SK-N-SH treated with all-trans-retinoic acid at 6 μM for 48 hours (cell line): ENCODE measurements around the gene TNXB.

ENCODE experiments used
- ATAC-seq: fragments of 200-7000 bp; cut with Tn5 transposase; 3 replicates; pipeline ENCODE4 v1.9.1; 2020; ENCODE audit warnings: mild to moderate bottlenecking, moderate library complexity
- ARNTL ChIP-seq: fragments of 450-650 bp; formaldehyde crosslinking; IDR thresholded peaks from 2 replicates; pipeline ENCODE4 v1.5.0; 2020; ENCODE audit warnings: low read depth, mild to moderate bottlenecking, moderate library complexity, borderline replicate concordance
- BACH2 ChIP-seq: fragments of 250-450 bp; sonication (Bioruptor Pico); IDR thresholded peaks from 2 replicates; pipeline ENCODE4 v1.9.0; 2021; ENCODE audit warnings: mild to moderate bottlenecking, borderline replicate concordance
- CSDC2 ChIP-seq: fragments of 250-450 bp; sonication (Bioruptor Pico); IDR thresholded peaks from 2 replicates; pipeline ENCODE4 v1.5.0; 2020; ENCODE audit warnings: mild to moderate bottlenecking, moderate library complexity
- GLIS3 ChIP-seq: fragments of 250-450 bp; sonication (Bioruptor Pico); IDR thresholded peaks from 2 replicates; pipeline ENCODE4 v1.5.0; 2020; ENCODE audit warnings: mild to moderate bottlenecking, moderate library complexity
- ISL1 ChIP-seq: fragments of 250-450 bp; sonication (Bioruptor Pico); IDR thresholded peaks from 2 replicates; pipeline ENCODE4 v2.1.2; 2022; ENCODE audit warnings: mild to moderate bottlenecking, moderate library complexity
- OSR1 ChIP-seq: fragments of 250-450 bp; sonication (Bioruptor Pico); IDR thresholded peaks from 2 replicates; pipeline ENCODE4 v1.8.0; 2022; ENCODE audit warnings: moderate library complexity, mild to moderate bottlenecking, inconsistent platforms
- PPARA ChIP-seq: fragments of 250-450 bp; sonication (Bioruptor Pico); IDR thresholded peaks from 2 replicates; pipeline ENCODE4 v1.5.0; 2020; ENCODE audit warnings: mild to moderate bottlenecking, borderline replicate concordance
- SNAI2 ChIP-seq: fragments of 250-450 bp; sonication (Bioruptor Pico); IDR thresholded peaks from 2 replicates; pipeline ENCODE4 v1.5.0; 2020; ENCODE audit warnings: mild to moderate bottlenecking, moderate library complexity
- TCF4 ChIP-seq: fragments of 250-450 bp; sonication (Bioruptor Pico); IDR thresholded peaks from 2 replicates; pipeline ENCODE4 v1.8.0; 2021; ENCODE audit warnings: mild to moderate bottlenecking, moderate library complexity, borderline replicate concordance
- TOX ChIP-seq: fragments of 250-450 bp; sonication (Bioruptor Pico); IDR thresholded peaks from 2 replicates; pipeline ENCODE4 v1.8.0; 2021; ENCODE audit warnings: mild to moderate bottlenecking, moderate library complexity, borderline replicate concordance
- ZC3H10 ChIP-seq: fragments of 250-450 bp; sonication (Bioruptor Pico); IDR thresholded peaks from 2 replicates; pipeline ENCODE4 v1.5.1; 2021; ENCODE audit warnings: mild to moderate bottlenecking, moderate library complexity
- ZFP3 ChIP-seq: fragments of 250-450 bp; sonication (Bioruptor Pico); IDR thresholded peaks from 2 replicates; pipeline ENCODE4 v1.5.0; 2020; ENCODE audit warnings: mild to moderate bottlenecking, moderate library complexity
- ZFP30 ChIP-seq: fragments of 450-650 bp; formaldehyde crosslinking; IDR thresholded peaks from 2 replicates; pipeline ENCODE4 v1.5.0; 2022; ENCODE audit warnings: mild to moderate bottlenecking, moderate library complexity
- ZNF70 ChIP-seq: fragments of 450-650 bp; formaldehyde crosslinking; IDR thresholded peaks from 2 replicates; pipeline ENCODE4 v1.5.0; 2020; ENCODE audit warnings: mild to moderate bottlenecking, moderate library complexity
- ZNF8 ChIP-seq: fragments of 450-650 bp; formaldehyde crosslinking; IDR thresholded peaks from 2 replicates; pipeline ENCODE4 v1.5.0; 2020; ENCODE audit warnings: mild to moderate bottlenecking, moderate library complexity
- TF ChIP-seq, protein P1 (sequence below): fragments of 250-450 bp; sonication (Bioruptor Pico); IDR thresholded peaks from 2 replicates; pipeline ENCODE4 v1.5.1; 2020; ENCODE audit warnings: low read depth, mild to moderate bottlenecking, moderate library complexity
- TF ChIP-seq, protein P2 (sequence below): fragments of 250-450 bp; sonication (Bioruptor Pico); IDR thresholded peaks from 2 replicates; pipeline ENCODE4 v1.5.1; 2021; ENCODE audit warnings: mild to moderate bottlenecking, moderate library complexity
- TF ChIP-seq, protein P3 (sequence below): fragments of 250-450 bp; sonication (Bioruptor Pico); IDR thresholded peaks from 2 replicates; pipeline ENCODE4 v1.8.0; 2021; ENCODE audit warnings: low read depth, mild to moderate bottlenecking, moderate library complexity, borderline replicate concordance
- TF ChIP-seq, protein P4 (sequence below): fragments of 250-450 bp; sonication (Bioruptor Pico); IDR thresholded peaks from 2 replicates; pipeline ENCODE4 v1.5.0; 2020; ENCODE audit warnings: mild to moderate bottlenecking, moderate library complexity
- TF ChIP-seq, protein P5 (sequence below): fragments of 250-450 bp; sonication (Bioruptor Pico); IDR thresholded peaks from 2 replicates; pipeline ENCODE4 v1.8.0; 2020; ENCODE audit warnings: mild to moderate bottlenecking, moderate library complexity, borderline replicate concordance

TNXB gene

DNA sequence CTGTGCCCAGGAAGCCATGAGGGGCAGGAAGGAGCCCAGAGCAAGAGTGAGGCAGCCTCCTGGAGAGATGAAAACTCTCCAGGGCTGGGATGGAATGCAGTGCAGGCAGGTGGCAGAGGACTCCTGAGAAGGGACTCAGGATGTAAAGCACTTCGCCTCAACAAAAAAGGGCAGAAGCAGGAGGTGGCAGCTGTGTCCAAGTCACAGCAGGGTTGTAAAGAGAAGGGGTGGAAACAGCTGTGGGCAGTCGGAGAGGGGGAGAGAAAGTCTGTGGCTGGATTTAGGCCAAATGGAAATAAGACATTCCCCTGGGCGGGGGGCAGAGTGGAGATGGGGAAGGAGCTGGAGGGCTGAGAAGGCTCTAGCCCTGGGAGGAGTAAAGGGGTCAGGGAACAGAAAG is 36.0 kb downstream of the TNXB start:
- ATAC-seq = no peak
- TF ChIP-seq, protein P1, sequence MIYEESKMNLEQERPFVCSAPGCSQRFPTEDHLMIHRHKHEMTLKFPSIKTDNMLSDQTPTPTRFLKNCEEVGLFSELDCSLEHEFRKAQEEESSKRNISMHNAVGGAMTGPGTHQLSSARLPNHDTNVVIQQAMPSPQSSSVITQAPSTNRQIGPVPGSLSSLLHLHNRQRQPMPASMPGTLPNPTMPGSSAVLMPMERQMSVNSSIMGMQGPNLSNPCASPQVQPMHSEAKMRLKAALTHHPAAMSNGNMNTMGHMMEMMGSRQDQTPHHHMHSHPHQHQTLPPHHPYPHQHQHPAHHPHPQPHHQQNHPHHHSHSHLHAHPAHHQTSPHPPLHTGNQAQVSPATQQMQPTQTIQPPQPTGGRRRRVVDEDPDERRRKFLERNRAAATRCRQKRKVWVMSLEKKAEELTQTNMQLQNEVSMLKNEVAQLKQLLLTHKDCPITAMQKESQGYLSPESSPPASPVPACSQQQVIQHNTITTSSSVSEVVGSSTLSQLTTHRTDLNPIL = no peak
- no peak for TF ChIP-seq SNAI2 (CRISPR knock-in tag)
- no peak for TF ChIP-seq ISL1
- TF ChIP-seq, protein P2, sequence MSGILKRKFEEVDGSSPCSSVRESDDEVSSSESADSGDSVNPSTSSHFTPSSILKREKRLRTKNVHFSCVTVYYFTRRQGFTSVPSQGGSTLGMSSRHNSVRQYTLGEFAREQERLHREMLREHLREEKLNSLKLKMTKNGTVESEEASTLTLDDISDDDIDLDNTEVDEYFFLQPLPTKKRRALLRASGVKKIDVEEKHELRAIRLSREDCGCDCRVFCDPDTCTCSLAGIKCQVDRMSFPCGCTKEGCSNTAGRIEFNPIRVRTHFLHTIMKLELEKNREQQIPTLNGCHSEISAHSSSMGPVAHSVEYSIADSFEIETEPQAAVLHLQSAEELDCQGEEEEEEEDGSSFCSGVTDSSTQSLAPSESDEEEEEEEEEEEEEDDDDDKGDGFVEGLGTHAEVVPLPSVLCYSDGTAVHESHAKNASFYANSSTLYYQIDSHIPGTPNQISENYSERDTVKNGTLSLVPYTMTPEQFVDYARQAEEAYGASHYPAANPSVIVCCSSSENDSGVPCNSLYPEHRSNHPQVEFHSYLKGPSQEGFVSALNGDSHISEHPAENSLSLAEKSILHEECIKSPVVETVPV (CRISPR knock-in tag) = no peak
- no peak for TF ChIP-seq ZC3H10 (CRISPR knock-in tag)
- TF ChIP-seq, protein P3, sequence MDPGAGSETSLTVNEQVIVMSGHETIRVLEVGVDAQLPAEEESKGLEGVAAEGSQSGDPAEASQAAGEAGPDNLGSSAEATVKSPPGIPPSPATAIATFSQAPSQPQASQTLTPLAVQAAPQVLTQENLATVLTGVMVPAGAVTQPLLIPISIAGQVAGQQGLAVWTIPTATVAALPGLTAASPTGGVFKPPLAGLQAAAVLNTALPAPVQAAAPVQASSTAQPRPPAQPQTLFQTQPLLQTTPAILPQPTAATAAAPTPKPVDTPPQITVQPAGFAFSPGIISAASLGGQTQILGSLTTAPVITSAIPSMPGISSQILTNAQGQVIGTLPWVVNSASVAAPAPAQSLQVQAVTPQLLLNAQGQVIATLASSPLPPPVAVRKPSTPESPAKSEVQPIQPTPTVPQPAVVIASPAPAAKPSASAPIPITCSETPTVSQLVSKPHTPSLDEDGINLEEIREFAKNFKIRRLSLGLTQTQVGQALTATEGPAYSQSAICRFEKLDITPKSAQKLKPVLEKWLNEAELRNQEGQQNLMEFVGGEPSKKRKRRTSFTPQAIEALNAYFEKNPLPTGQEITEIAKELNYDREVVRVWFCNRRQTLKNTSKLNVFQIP (CRISPR knock-in tag) = no peak
- no peak for TF ChIP-seq ARNTL (CRISPR knock-in tag)
- TF ChIP-seq ZNF70 (CRISPR knock-in tag) = no peak
- TF ChIP-seq OSR1 (CRISPR knock-in tag) = no peak
- no peak for TF ChIP-seq TCF4 (CRISPR knock-in tag)
- no peak for TF ChIP-seq ZFP30 (CRISPR knock-in tag)
- no peak for TF ChIP-seq ZFP3
- TF ChIP-seq, protein P4, sequence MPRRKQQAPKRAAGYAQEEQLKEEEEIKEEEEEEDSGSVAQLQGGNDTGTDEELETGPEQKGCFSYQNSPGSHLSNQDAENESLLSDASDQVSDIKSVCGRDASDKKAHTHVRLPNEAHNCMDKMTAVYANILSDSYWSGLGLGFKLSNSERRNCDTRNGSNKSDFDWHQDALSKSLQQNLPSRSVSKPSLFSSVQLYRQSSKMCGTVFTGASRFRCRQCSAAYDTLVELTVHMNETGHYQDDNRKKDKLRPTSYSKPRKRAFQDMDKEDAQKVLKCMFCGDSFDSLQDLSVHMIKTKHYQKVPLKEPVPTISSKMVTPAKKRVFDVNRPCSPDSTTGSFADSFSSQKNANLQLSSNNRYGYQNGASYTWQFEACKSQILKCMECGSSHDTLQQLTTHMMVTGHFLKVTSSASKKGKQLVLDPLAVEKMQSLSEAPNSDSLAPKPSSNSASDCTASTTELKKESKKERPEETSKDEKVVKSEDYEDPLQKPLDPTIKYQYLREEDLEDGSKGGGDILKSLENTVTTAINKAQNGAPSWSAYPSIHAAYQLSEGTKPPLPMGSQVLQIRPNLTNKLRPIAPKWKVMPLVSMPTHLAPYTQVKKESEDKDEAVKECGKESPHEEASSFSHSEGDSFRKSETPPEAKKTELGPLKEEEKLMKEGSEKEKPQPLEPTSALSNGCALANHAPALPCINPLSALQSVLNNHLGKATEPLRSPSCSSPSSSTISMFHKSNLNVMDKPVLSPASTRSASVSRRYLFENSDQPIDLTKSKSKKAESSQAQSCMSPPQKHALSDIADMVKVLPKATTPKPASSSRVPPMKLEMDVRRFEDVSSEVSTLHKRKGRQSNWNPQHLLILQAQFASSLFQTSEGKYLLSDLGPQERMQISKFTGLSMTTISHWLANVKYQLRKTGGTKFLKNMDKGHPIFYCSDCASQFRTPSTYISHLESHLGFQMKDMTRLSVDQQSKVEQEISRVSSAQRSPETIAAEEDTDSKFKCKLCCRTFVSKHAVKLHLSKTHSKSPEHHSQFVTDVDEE (CRISPR knock-in tag) = no peak
- no peak for TF ChIP-seq ZNF8 (CRISPR knock-in tag)
- no peak for TF ChIP-seq TOX (CRISPR knock-in tag)
- TF ChIP-seq, protein P5, sequence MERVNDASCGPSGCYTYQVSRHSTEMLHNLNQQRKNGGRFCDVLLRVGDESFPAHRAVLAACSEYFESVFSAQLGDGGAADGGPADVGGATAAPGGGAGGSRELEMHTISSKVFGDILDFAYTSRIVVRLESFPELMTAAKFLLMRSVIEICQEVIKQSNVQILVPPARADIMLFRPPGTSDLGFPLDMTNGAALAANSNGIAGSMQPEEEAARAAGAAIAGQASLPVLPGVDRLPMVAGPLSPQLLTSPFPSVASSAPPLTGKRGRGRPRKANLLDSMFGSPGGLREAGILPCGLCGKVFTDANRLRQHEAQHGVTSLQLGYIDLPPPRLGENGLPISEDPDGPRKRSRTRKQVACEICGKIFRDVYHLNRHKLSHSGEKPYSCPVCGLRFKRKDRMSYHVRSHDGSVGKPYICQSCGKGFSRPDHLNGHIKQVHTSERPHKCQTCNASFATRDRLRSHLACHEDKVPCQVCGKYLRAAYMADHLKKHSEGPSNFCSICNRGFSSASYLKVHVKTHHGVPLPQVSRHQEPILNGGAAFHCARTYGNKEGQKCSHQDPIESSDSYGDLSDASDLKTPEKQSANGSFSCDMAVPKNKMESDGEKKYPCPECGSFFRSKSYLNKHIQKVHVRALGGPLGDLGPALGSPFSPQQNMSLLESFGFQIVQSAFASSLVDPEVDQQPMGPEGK = no peak
- no peak for TF ChIP-seq GLIS3 (CRISPR knock-in tag)
- no peak for TF ChIP-seq CSDC2 (CRISPR knock-in tag)
- TF ChIP-seq, all 23 proteins: peak for 0

DNA sequence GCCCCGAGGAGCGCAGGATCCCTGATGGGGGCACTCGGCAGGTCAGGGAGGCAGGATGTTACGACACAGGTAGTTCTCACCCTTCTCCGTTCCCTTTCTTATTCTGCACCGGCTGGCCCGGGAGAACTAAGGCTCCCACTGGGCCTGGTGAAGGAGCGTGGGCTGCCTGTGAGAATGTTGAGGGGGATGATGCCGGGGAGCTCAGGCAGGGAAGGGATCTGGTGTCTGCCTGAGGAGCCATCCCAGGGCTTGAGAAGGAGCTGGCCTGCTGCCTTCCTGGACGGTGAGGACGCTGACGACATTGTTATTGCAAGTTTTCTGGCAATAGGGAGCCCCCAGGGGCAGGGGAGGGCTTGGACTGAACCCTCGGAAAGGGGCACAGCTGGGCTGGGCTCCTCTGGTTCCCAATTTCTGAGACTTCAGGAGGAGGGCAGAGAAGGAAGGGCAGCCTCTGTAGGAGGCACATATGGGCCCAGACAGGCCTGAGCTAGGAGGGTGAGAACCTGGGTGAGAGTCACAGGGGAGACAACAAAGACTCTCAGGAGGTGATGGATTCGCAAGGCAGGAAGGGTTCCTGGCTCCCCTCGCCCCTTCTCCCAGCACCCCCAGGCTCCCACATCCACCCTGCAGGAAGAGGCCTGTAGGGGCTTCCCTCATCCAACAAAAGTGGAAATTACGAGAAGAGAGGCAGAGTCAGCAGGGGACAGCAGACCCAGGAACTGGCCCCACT is 38.2 kb downstream of the TNXB start:
- no peak for ATAC-seq
- TF ChIP-seq ZNF8 (CRISPR knock-in tag) = no peak
- no peak for TF ChIP-seq ZC3H10 (CRISPR knock-in tag)
- no peak for TF ChIP-seq ZFP30 (CRISPR knock-in tag)
- TF ChIP-seq, protein P1 = no peak
- TF ChIP-seq ARNTL (CRISPR knock-in tag) = no peak
- TF ChIP-seq GLIS3 (CRISPR knock-in tag) = no peak
- TF ChIP-seq PPARA (CRISPR knock-in tag) = no peak
- no peak for TF ChIP-seq TOX (CRISPR knock-in tag)
- TF ChIP-seq, protein P4 (CRISPR knock-in tag) = no peak
- TF ChIP-seq, protein P2 (CRISPR knock-in tag) = no peak
- no peak for TF ChIP-seq ISL1
- no peak for TF ChIP-seq BACH2
